Measurements from ENCODE around the gene MUC4. TPM values are rescaled to one million over a fixed set of nuclear protein-coding genes. Genes with fewer than 3 reads are reported as not detected.

The MUC4 gene
- total RNA-seq, 2 donors from 2014 or later = 150 to 203 TPM

DNA sequence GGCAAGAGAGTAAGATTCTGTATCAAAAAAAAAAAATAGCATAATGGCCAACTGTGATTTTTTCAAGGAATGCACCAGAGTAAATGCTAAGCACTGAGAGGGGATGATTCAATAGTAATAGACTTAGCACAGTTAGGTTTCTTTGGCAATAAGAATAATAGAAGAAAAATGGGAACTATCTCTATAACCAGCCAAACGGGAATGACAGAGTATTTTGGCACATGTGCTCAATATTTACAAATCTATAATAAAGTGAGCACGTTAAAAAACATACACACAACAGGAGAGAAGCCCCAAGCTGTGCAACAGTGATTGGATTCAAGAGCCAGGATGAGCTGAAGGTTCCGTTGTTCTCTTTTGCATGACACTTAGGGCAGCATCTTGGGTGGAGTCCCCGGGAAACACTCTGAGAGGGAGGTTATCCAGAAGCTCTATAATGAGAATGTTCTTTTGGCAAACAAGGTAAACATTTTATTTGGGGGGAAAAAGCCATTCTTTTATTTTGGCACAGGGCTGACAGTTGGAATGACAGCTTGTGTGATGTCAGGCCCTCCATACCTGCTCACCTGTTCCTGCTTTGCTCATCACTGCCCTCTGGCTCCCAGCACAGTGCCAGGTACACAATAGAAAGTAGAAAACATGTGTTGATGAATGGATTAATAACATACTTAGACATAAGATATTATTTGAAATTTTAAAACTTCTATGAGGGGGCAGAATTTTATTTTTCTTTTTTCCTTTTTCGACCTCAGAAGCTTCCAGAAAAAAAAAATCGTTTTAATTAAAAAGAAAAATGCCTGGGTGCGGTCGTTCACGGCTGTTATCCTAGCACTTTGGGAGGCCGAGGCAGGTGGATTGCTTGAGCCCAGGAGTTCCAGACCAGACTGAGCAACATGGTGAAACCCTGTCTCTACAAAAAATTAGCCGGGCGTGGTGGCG lies 44.0 kb upstream of the MUC4 start:
- TF ChIP-seq, protein P1, sequence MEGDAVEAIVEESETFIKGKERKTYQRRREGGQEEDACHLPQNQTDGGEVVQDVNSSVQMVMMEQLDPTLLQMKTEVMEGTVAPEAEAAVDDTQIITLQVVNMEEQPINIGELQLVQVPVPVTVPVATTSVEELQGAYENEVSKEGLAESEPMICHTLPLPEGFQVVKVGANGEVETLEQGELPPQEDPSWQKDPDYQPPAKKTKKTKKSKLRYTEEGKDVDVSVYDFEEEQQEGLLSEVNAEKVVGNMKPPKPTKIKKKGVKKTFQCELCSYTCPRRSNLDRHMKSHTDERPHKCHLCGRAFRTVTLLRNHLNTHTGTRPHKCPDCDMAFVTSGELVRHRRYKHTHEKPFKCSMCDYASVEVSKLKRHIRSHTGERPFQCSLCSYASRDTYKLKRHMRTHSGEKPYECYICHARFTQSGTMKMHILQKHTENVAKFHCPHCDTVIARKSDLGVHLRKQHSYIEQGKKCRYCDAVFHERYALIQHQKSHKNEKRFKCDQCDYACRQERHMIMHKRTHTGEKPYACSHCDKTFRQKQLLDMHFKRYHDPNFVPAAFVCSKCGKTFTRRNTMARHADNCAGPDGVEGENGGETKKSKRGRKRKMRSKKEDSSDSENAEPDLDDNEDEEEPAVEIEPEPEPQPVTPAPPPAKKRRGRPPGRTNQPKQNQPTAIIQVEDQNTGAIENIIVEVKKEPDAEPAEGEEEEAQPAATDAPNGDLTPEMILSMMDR (IDR thresholded peaks at IDR 0.05) = no peak
- no peak overlapping the region for H3K4me3 ChIP-seq
- intact Hi-C loops (cut with DNase I) = no loop called here
- no peak overlapping the region for H3K9ac ChIP-seq (ENCODE audit: low read depth in 2 of 2, low read length in 2 of 2)
- DNase-seq = no peak
- H3K27ac ChIP-seq = no peak overlapping the region
- H3K36me3 ChIP-seq = no peaks in the 10 kb centered on the region
- H3K4me1 ChIP-seq = no peaks in the 10 kb centered on the region
- H3K27me3 ChIP-seq = no peaks in the 10 kb centered on the region
- H3K9me3 ChIP-seq = no peaks in the 10 kb centered on the region

DNA sequence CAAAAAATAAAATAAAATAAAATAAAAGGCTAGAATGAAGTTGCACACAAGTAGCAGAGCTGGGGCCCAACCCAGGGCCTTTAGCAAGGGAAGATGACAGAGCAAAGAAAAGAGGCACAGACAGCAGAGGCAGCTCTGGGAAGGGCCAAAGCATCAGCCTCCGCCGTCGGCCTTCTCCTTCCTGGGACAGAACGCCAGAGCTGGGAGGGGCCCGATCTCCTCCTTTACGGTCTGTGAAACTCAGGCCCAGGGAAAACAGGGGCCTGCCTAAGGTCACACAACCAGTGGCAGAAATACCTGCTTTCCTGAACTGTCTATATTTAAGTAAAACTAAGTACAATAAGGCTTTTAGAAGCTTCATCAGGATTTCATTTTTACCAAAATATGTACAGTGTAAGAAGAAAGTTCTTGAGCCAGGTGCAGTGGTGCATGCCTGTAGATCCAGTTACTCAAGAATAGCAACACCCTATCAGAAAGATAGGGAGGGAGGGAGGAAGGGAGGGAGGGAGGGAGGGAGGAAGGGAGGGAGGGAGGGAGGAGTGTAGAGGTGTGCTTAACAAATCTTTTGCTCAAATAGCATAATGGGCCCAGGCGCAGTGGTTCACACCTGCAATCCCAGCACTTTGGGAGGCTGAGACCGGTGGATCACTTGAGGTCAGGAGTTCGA lies 43.0 kb upstream of the MUC4 start:
- H3K9me3 ChIP-seq = no peaks in the 10 kb centered on the region
- H3K27ac ChIP-seq = no peak overlapping the region
- H3K36me3 ChIP-seq = no peaks in the 10 kb centered on the region
- TF ChIP-seq, protein P1 (IDR thresholded peaks at IDR 0.05) = no peak
- H3K27me3 ChIP-seq = no peaks in the 10 kb centered on the region
- intact Hi-C loops (cut with DNase I) = no loop called here
- DNase-seq = no peak
- peak overlapping the region in 1 of 2 donors; percentile 51 for H3K9ac ChIP-seq (ENCODE audit: low read depth in 2 of 2, low read length in 2 of 2)
- H3K4me3 ChIP-seq = no peak overlapping the region
- no peaks in the 10 kb centered on the region for H3K4me1 ChIP-seq

DNA sequence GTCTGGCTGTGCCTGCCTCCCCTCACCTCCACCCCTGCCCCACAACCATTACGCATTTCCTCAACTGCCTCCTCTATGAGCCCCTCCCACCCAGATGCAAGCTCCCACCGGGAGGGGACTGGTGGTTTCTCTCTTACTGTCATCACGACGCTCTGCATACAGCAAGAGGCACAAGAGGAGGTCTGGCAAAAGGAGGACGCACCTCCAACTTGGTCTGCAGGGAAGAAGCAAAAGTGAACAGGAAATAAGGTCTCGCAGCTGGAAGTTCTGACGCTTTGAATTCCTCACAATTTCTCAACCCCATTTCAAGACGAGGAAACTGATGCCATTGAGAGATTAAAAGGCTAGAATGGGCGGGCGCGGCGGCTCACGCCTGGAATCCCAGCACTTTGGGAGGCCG lies 42.3 kb upstream of the MUC4 start:
- Histone ChIP-seq H3K27ac (no peak overlapping the region), H3K4me1 (no peaks in the 10 kb centered on the region), H3K27me3 (no peaks in the 10 kb centered on the region), H3K4me3 (no peak overlapping the region), H3K36me3 (no peaks in the 10 kb centered on the region), H3K9ac (ENCODE audit: low read depth in 2 of 2, low read length in 2 of 2) (no peak overlapping the region), H3K9me3 (no peaks in the 10 kb centered on the region)
- DNase-seq = no peak
- TF ChIP-seq, protein P1 (IDR thresholded peaks at IDR 0.05) = no peak
- intact Hi-C loops (cut with DNase I) = no loop called here

DNA sequence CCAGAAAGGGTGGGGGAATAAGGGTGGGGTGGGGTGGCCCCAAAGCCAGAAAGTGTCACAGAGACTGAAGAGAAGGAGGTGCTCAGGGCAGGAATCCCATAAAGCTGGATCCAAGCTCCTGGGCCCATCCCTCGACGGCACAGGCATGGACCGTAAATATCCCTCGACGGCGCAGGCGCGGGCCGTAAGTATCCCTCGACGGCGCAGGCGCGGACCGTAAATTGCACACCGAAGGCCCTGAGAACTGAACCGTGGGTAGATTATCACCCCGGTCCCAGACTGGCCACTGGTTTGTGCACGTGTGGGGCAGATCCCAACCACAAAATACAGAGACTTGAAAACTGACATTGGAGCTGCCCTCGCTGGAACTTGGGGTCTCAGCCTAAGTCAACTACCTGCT lies 41.3 kb upstream of the MUC4 start:
- no peak overlapping the region for H3K9ac ChIP-seq (ENCODE audit: low read depth in 2 of 2, low read length in 2 of 2)
- H3K36me3 ChIP-seq = no peaks in the 10 kb centered on the region
- H3K4me1 ChIP-seq = no peaks in the 10 kb centered on the region
- intact Hi-C loops (cut with DNase I) = no loop called here
- TF ChIP-seq, protein P1 (IDR thresholded peaks at IDR 0.05) = no peak
- no peak for DNase-seq
- H3K4me3 ChIP-seq = no peak overlapping the region
- H3K9me3 ChIP-seq = no peaks in the 10 kb centered on the region
- H3K27ac ChIP-seq = no peak overlapping the region
- no peaks in the 10 kb centered on the region for H3K27me3 ChIP-seq

DNA sequence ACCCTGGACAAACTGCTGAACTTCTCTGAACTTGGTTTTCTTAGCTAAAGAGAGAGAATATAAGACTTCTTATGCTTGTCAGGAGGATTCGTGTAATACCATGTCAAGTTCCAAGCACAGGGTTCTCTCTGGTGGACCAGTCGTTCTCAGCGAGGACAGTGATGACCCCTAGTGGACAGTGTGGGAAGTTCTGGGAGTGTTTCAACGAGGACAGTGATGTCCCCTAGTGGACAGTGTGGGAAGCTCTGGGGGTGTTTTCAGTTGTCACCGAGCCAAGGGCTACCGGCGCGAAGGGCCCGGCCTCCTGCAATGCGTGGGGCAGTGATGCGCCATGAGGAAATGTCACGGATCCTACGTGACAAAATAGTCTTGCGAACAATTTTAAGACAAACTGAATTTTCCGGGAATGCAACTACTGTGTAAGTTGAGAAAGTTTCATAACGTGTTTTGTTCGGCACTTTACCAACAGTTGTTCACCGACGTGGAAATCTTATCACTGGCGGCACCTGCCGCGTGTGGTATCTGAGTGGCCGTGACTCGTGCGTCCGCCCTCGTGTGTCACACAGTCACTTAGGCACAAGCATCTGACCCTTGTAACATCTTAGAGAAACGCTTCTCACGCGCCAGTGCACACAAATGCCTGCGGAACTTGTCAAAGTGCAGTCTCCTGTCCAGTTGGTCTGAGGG lies 39.3 kb upstream of the MUC4 start:
- intact Hi-C loops (cut with DNase I) = no loop called here
- TF ChIP-seq, protein P1 (IDR thresholded peaks at IDR 0.05) = peak; percentile 100
- no peak overlapping the region for H3K27ac ChIP-seq
- DNase-seq = peak; percentile 96
- H3K36me3 ChIP-seq = no peaks in the 10 kb centered on the region
- H3K27me3 ChIP-seq = no peaks in the 10 kb centered on the region
- no peak overlapping the region for H3K9ac ChIP-seq (ENCODE audit: low read depth in 2 of 2, low read length in 2 of 2)
- H3K4me3 ChIP-seq = no peak overlapping the region
- H3K4me1 ChIP-seq = no peaks in the 10 kb centered on the region
- no peaks in the 10 kb centered on the region for H3K9me3 ChIP-seq
